Inferior parietal cortex (tissue), 1 donor: ENCODE measurements around the gene PEMT.
"Not testable (repeated sequence)": the region's sequence is repeated elsewhere in the genome, so short reads cannot be mapped to it uniquely, and the experiment has no call there.

Experiments
- DNase-seq: peaks from one replicate; pipeline ENCODE4 v3.0.0-alpha.2; 2016; ENCODE audit errors: extremely low spot score

Gene PEMT

DNA sequence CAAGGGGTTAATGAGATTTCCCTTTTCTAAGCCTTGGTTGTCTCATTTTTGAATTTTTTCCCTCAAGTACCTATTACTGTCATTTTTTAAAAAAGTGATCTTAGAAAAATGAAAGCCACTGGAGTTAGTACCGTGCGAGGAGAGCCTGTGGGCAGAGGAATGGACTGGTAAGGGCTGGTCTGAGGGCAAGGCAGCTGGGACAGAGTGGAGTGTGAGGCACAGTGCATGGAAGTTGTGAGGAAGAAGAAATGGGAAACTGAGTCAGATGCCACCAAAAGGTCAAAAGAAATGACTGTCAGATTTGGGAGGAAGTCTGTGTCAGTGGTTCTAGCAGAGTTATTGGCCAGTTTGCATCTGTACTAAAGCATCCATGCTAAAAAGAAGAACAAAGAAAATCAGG, 103.5 kb downstream of the PEMT start:
- no peak for DNase-seq

DNA sequence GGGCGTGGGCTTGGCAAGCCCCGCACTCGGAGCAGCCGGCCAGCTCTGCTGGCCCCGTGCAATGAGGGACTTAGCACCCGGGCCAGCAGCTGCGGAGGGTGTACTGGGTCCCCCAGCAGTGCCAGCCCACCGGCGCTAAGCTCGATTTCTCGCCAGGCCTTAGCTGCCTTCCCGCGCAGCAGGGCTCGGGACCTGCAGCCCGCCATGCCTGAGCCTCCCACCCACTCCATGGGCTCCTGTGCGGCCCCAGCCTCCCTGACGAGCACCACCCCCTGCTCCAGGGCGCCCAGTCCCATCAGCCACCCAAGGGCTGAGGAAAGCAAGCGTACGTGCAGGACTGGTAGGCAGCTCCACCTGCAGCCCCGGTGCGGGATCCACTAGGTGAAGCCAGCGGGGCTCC, 105.1 kb downstream of the PEMT start:
- DNase-seq: not testable (repeated sequence)

DNA sequence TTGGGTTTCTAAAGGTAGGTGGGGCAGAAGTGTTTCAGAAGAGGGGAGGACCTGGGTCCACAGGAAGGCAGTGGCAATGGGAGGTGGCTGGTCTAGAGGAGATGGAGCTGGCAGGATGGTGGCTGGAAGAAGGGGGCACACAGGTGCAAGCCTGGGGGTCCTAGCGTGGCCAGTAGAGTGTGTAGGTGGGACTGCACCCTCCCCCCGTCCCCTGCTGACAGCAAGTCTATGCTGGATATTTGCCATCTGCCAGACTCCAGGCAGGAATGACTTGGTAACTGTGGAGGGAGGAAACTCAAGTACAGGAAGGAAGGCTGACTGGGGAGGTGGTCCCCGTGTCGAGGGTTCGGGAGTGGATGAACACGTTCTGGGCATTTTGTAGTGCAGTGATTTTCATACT, 106.1 kb downstream of the PEMT start:
- DNase-seq: no peak

DNA sequence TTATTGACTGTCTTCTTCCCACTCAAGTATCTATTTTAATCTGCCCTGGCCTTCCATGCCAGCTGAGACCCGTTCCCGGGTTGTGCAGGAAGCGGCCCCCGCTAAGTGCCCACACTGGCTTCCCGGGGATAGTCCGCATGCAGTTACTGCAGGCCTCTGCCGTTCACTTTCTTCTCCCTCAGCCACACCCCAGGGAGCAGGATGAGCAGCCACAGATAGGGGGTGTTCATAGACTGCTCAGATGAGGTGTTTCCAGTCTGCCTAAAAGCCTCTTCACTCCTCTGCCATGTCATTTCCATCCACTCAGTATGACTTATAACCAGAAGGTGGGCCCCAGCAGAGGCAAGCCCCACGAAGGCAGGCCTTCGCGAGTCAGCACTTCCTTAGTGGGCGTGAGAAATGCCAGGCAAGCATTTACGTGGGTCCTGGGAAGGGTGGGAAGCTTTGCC, 107.0 kb downstream of the PEMT start:
- DNase-seq: no peak

DNA sequence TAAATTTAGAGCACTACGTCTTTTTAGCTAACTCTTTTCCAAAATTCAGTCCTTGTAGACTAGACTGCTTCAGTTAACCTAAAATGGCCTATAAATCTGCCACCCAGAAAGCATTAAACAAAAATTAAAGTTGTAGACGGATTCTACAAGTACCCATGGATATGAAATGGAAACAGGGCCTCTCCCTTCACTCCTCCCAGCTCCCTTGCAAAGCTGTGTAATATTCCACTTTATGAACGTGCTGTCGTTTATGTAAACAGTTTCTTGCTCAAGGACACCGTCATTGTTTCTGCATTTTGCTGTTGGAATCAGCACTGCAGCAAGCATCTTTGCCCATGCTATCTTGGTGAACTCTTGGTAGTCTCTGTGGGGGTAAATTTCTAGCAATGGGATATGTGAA, 109.6 kb downstream of the PEMT start:
- DNase-seq: no peak

DNA sequence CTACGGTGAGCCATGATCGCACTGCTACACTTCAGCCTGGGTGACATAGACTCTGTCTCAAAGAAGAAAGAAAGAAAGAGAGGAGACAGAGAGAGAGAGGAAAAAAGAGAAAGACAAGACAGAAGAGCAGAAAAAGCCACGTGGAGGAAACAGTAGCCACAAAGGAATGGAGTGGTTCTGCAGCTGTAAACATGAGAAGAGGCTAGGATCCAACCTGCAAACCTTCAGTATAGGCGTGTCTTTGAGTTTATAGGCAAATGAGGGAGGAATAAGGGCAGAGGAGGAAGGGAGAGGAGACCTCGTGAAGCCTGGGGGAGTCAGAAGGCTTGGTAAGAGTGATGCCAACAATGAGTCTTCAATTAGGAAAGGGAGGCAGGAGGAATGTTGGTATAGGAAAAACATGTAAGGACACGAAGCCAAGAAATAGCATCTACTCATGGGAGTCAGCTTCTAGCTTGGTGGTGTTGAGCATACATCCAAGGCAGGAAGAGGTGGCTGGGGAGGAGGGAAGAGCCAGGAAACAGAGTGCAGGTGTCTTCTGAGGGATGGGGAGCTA, 110.8 kb downstream of the PEMT start:
- no peak for DNase-seq

DNA sequence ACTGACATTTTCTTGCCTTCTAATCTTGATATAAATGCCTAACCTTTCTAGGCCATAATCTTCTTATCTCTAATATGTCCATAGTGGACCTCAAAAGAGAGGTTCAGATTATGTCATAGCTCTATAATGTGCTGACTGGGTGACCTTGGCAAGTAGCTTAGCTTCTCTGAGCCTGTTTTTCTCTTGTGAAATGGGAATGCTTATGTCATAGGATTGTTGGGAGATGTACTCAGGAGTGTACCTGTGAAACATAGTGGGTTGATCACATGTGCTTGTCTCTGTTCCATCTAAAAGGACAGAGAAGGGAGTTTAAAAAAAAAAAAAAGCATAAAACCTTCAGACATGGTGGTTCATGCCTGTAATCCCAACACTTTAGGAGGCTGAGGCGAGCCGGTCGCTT, 112.3 kb downstream of the PEMT start:
- no peak for DNase-seq

DNA sequence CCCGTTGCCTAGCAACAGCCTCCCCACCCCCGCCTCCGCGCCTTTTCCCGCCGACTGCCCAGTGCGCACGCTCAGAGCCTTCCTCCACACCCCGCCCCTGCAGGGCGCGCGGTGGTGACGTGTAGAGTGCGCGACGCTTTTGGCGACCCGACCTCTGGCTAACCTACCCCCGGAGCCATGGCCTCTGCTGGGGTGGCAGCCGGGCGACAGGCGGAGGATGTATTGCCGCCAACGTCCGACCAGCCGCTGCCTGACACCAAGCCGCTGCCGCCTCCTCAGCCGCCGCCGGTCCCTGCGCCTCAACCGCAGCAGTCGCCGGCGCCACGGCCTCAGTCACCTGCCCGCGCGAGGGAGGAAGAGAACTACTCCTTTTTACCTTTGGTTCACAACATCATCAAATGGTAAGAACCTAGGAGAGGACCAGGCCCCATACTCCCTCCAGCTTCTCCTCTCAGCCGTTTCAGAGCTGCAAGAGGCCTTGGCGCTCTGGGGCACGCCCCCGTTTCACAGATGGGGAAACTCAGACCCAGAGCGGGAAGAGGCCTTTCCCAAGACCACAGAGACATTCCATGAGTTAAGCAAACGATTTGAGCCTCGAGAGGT, 114.5 kb downstream of the PEMT start, which contains the start of gene MED9:
Gene MED9, plus strand, starts transcription at position 136 of the 603 bp plus-strand sequence. Its CDS starts 42 bp downstream, at position 178.
- peak; percentile 93 for DNase-seq

DNA sequence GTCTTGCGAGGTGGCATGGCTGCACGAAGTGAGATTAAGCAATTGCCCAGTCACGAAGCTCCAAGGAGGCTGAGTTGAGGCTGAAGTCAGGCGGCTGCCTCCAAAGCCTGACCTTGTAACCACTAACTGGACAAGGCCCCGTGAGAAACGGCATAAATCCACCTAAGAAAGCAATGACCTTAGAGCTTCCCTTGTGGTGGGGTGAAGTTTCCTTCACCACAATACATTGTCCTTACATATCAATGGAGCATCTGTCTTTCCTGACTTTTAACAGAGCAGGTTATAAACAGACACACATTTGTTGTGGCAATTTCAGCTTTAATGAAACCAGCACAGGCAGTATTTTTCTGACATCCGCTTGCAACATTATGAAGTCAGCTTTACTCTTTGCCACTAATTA, 117.2 kb downstream of the PEMT start:
- no peak for DNase-seq

DNA sequence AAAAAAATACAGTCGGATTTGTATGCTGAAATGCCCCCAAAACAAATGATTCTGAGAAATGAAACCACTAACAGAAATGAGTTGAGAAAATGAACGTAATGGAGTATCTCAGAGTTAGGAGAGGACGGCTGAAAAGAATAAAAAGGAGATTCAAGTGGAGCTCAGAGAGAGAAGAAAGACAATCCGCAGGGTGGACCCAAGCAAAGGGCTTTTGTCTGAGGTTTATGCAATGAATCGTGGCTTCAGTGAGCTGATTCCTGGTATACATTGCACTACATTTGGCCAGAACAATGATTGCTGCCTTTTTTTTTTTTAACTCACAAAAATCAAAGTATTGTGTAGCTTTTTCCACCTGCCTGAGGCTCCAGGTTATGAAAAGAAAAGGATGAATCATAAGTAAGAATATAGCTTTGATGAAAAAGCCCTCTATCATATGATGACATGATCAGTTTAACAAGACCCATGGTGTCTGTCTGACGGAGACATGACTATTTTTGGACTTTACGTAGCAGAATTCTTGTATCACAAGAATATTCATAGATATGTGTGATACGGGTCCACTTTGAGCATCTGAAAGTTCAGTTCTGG, 119.1 kb downstream of the PEMT start:
- DNase-seq: no peak

DNA sequence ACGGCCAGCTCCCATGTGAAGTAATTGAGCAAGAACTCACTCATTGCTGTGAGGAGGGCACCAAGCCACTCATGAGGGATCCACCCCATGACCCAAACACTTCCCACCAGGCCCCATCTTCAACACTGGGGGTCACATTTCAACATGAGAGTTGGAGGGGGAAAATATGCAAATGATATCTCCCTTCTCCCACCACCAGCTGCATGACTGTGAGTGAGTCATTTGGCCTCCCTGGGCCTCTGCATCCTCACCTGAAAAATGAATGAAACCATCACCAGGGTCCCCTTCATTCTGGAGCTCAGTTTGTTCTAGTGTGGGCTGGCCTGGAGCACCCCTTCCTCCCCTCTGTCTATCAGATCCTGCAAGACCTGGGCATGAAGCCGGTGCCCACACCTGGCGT, 121.5 kb downstream of the PEMT start:
- no peak for DNase-seq

DNA sequence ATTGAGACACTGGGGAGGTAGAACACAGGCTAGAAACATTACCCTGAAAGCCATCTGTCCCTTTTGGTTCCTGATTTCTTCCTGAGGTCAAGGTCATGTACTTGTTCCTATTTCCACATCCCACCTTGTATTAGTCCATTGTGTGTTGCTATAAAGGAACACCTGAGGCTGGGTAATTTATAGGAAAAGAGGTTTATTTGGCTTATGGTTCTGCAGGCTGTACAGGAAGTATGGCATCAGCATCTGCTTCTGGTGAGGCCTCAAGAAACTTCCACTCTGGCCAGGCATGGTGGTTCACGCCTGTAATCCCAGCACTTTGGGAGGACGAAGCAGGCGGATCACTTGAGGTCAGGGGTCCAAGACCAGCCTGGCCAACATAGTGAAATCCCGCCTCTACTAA, 122.2 kb downstream of the PEMT start:
- DNase-seq: no peak

DNA sequence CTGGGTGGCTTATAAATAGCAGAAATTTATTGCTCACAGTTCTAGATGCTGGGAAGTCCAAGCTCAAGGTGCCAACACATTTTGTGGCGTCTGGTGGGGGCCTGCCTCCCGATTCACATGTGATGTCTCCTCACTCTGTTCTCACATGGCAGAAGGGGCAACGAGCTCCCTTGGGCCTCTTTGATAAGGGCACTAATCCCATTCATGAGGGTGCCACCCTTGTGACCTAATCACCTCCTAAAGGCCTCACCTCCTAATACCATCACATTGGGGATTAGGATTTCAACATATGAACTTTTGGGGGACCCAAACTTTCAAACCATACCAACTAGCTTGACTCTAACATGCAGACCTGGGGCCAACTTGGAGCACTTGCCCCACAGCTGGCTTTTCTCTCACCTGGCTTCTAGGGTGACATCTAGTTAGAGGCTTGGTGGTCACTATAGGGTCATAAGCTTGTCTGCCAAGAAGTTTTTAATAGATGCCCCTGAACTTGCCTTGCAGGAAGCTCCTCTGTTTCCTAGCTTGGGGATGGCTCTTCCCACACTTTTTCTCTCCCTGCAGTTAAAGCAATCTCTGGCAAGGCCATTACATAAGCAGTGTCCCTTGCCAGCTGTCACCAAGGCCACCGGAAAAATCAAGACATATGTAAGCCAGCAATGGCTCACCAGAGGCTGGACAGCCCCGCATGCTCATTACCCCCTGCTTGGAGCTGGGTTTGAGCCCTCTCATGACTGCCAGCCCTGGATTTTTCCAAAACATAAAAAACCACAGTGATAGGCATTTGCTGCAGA, 123.1 kb downstream of the PEMT start:
- no peak for DNase-seq

DNA sequence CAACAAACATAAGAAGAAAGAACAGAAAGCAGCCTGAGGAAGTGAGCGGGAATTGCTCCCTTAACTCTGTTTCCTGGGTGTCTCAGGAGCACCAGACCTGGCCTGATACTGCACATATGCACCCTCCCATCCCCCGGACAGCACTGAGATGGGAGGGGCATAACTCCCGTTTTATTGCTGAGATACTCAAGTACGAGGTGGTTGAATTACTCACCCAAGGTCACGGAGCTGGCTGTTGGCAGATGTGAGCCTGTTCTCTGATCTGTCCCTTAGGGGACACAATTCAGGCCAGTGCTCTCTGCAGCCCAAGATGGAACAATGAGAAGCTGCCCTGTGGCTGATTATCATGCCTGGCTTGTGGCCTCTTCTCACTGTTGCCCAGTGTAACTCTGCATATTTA, 123.8 kb downstream of the PEMT start:
- DNase-seq: no peak

DNA sequence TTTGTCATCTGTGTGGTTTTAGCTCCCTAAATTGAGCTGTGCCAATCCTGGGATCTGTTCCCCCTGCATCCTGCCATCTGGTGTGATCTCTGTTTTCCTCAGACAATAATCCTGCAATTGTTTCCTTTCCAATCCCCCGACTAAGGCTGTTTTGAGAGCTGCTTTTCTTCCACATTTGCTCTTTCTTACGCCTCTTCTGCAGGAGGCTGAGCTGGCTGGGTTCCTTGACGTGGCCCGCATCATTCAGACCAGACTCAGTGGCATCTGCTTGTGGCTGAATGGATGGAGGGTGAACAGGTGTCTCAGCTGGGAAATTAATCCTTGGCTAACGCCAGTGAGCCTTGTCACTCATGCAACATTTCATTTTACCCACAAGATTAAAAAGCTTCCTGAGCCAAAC, 124.5 kb downstream of the PEMT start:
- DNase-seq: no peak

DNA sequence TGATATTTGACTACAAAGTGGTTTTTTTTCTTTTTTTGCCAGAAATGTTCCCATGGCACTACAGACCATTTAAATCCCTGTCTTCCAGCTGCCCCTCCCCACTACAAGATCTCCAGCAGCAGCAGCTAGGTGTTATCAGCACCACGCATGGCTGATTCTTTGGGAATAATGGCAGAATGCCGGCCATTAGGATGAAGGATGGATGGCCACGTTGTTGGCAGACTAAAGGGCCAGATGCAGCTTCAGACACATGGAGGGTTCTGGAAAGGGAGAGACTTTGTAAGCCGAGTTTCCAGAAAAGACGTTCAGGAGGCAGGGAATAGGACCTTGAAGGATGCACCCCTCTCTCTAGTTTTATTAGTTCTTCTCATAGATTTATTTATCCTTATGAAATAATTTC, 125.0 kb downstream of the PEMT start:
- no peak for DNase-seq

DNA sequence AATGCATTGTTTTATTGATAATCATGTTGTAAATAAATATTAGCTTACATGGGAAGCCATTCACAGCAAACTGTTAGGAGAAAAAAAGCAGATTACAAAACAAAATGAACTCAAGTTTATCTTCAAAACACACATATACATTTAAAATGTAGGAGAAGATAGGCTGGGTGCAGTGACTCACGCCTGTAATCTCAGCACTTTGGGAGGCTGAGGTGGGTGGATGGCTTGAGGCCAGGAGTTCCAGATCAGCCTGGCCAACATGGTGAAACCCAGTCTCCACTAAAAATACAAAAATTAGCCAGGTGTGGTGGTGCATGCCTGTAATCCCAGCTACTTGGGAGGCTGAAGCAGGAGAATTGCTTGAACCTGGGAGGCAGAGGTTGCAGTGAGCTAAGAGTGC, 125.6 kb downstream of the PEMT start:
- not testable (repeated sequence) for DNase-seq

DNA sequence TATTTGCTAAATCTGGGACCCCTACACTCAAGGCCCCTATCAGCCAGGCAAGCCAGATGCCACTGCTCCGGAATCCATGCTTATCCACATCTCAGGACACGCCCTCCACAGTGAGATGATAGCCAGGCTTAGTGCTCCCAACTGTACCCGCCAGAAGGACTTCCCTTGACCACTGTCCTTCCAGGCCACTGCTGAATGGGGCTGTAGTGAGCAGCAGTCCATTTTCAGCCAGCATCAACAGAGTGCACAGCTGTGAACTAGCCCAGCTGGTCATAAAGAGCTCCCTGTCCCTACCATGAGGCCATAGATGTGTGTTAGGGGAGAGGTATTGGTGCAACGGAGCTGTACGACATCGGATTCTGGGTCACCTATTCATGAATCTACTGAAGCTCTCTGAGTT, 127.7 kb downstream of the PEMT start:
- no peak for DNase-seq

DNA sequence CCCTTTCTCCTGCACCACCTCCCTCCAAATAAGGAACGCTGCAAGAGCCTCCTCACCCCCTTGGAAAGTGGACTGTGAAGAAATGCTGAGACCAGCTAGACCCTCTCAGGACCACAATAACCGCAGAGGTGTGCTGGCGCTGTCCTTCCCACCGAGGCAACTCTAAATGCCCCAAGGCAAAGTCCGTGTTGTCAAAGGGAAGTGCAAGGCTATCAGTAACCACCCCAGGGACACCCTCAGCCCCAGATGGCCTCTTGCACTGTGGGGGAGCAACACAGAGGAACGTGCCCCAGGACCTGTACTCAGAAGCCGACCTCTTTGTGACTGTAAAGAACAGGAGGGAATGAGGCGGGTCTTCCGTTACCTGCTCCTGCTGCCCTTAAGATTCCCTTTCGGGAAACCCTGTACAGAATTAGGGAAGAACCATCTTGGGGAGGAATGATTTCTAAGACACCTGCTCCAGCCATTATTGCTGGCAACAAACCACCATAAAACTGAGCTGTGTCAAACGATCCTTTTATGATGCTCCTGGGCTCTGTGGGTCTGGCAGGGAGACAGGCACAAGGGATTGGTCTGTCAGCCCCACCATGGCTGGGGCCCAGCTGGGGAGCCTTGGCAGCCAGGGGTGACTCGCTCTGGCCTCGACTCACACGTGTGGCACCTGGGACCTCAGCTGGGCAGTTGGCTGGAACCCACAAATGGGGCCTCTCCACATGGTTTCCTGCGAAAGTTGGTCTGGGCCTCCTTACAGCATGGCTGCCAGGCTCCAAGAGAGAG, 129.3 kb downstream of the PEMT start:
- DNase-seq: no peak

DNA sequence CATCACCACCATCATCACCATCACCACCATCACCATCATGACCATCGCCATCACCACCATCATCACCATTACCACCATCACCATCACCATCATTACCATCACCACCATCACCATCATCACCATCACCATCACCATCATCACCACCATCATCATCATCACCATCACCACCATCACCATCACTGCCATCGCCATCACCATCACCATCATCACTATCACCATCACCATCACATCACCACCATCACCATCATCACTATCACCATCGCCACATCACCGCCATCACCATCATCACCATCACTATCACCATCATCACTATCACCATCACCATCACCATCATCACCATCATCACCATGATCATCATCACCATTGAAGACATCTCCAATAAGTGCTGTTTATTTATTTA, 131.5 kb downstream of the PEMT start:
- no peak for DNase-seq

DNA sequence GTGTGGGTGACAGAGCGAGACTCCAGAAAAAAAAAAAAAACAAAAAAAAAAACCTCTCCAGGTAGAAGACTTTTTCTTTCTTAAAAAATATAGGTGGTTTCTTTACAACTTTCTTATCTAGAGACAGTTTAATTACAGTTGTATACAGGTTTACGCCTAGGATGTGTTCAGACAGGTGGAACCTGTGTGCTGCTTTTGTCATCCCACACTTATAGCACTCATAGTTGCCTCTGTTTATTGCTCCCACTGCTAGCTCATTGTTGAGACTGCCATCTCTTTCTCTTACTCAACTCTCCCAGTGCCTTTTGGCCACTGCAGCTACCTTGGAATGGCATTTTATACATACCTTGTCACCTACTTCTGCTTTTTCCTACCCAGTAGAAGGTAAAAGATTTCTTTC, 133.8 kb downstream of the PEMT start:
- DNase-seq: no peak

DNA sequence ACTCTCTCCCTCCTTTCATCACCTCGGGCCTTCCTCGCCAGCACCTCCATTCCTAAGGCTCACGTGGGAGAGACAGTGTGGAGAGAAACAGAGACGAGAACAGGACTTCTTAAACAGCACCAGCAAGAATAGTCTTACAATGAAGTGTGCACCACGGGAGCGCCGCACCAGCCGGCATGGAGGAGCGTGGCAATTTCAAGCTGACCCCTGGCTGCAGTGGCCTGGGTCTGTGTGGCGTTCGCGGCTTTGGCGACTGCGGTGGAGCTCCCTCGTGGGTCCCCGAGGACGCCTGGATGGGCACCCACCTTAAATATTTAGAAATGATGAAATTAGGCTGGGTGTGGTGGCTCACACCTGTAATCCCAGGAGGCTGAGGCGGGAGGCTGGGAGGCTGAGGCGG, 135.3 kb downstream of the PEMT start:
- DNase-seq: no peak
